ENCODE measurements around the gene LRP10. TPM values are rescaled to one million over a fixed set of nuclear protein-coding genes. Genes with fewer than 3 reads are reported as not detected.

The LRP10 gene
- total RNA-seq, 1 experiment from 2014 or later = 42.7 TPM

DNA sequence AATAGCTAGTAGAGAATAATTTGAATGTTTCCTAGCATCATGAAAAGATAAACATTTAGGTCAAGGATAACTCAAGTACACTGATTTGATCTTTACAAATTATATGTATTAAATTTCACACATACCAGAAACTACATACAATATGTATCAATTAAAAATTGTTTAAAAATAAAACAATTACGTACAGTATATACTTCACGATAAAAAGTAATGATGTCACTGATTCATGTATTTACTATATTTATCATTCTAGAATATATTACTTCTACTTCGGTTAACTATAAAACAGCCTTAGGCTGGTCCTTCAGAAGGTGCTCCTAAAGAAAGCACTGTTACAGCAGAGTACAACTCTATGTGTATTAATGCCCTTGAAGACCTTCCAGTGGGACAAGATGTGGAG is 35.9 kb downstream of the LRP10 start:
- RAD21 ChIA-PET (ENCODE audit: low non-redundant PET in 1 of 2, low total read pairs in 2 of 2, uncharacterized antibody in 2 of 2, unreplicated experiment in 2 of 2) = no interaction called here

GRCh38 chr14:22908601-22909000 is 37.1 kb downstream of the LRP10 start:
- H3K9me3 ChIP-seq (ENCODE audit: control insufficient read depth in 1 of 2, insufficient read depth in 1 of 2, low read depth in 1 of 2, low read length in 2 of 2) = no peaks in the 10 kb centered on the region
- intact Hi-C loops (cut with micrococcal nuclease) = no loop called here
- DNase-seq (ENCODE audit: low read depth, low spot score) (no peak), ATAC-seq (no peak)
- H3K9ac ChIP-seq (ENCODE audit: low read length) = no peak overlapping the region
- no peaks in the 10 kb centered on the region for H3K9me2 ChIP-seq (ENCODE audit: insufficient read depth)
- ChIA-PET RAD21 (ENCODE audit: low non-redundant PET in 1 of 2, low total read pairs in 2 of 2, uncharacterized antibody in 2 of 2, unreplicated experiment in 2 of 2) (no interaction called here), CTCF (no interaction called here), POLR2A (no interaction called here)
- no peaks in the 10 kb centered on the region for H3K4me1 ChIP-seq (ENCODE audit: control insufficient read depth in 1 of 2, insufficient read depth in 2 of 2, low read length in 2 of 2)
- no peak for TF ChIP-seq POLR2AphosphoS5 (IDR thresholded peaks at IDR 0.05; ENCODE audit: low read depth, low read length)
- no peak for TF ChIP-seq POLR2A (IDR thresholded peaks at IDR 0.05; ENCODE audit: borderline replicate concordance, extremely low read depth, insufficient read depth, insufficient read length)
- TF ChIP-seq, protein P1, sequence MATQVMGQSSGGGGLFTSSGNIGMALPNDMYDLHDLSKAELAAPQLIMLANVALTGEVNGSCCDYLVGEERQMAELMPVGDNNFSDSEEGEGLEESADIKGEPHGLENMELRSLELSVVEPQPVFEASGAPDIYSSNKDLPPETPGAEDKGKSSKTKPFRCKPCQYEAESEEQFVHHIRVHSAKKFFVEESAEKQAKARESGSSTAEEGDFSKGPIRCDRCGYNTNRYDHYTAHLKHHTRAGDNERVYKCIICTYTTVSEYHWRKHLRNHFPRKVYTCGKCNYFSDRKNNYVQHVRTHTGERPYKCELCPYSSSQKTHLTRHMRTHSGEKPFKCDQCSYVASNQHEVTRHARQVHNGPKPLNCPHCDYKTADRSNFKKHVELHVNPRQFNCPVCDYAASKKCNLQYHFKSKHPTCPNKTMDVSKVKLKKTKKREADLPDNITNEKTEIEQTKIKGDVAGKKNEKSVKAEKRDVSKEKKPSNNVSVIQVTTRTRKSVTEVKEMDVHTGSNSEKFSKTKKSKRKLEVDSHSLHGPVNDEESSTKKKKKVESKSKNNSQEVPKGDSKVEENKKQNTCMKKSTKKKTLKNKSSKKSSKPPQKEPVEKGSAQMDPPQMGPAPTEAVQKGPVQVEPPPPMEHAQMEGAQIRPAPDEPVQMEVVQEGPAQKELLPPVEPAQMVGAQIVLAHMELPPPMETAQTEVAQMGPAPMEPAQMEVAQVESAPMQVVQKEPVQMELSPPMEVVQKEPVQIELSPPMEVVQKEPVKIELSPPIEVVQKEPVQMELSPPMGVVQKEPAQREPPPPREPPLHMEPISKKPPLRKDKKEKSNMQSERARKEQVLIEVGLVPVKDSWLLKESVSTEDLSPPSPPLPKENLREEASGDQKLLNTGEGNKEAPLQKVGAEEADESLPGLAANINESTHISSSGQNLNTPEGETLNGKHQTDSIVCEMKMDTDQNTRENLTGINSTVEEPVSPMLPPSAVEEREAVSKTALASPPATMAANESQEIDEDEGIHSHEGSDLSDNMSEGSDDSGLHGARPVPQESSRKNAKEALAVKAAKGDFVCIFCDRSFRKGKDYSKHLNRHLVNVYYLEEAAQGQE (IDR thresholded peaks at IDR 0.05; ENCODE audit: low read depth) = no peak
- no peak for TF ChIP-seq EZH2phosphoT487 (IDR thresholded peaks at IDR 0.05; ENCODE audit: borderline replicate concordance)
- TF ChIP-seq ELF1 (IDR thresholded peaks at IDR 0.05; ENCODE audit: borderline replicate concordance, low read depth) = no peak
- no peak for TF ChIP-seq SIN3A (IDR thresholded peaks at IDR 0.05; ENCODE audit: low read depth)
- no peak for TF ChIP-seq EGR1 (IDR thresholded peaks at IDR 0.05; ENCODE audit: low read depth)
- TF ChIP-seq ZBTB33 (IDR thresholded peaks at IDR 0.05; ENCODE audit: extremely low read depth, insufficient replicate concordance, low read length) = no peak
- TF ChIP-seq SP1 (IDR thresholded peaks at IDR 0.05; ENCODE audit: low read depth) = no peak
- TF ChIP-seq ATF3 (IDR thresholded peaks at IDR 0.05) = no peak
- TF ChIP-seq, protein P2, sequence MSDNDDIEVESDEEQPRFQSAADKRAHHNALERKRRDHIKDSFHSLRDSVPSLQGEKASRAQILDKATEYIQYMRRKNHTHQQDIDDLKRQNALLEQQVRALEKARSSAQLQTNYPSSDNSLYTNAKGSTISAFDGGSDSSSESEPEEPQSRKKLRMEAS (IDR thresholded peaks at IDR 0.05) = no peak
- TF ChIP-seq CBX3 (IDR thresholded peaks at IDR 0.05; ENCODE audit: low read depth) = no peak
- TF ChIP-seq TCF7L2 (IDR thresholded peaks at IDR 0.05; ENCODE audit: borderline replicate concordance, extremely low read depth, insufficient read depth, insufficient read length) = no peak
- H3K27ac ChIP-seq (ENCODE audit: low read depth, low read length) = no peak overlapping the region
- H3K79me2 ChIP-seq (ENCODE audit: insufficient read depth, low read length) = peaks cover 29% of the 10 kb centered on the region
- H4K20me1 ChIP-seq (ENCODE audit: insufficient read depth) = no peaks in the 10 kb centered on the region
- peaks cover 41 to 51% of the 10 kb centered on the region in 2 experiments for H3K36me3 ChIP-seq (ENCODE audit: control insufficient read depth in 1 of 2, insufficient read depth in 2 of 2, low read length in 2 of 2)
- no peak overlapping the region for H3K4me2 ChIP-seq (ENCODE audit: low read length)
- H3K27me3 ChIP-seq (ENCODE audit: insufficient read depth, low read length) = no peaks in the 10 kb centered on the region
- H2AFZ ChIP-seq (ENCODE audit: low read depth, low read length, poor library complexity, severe bottlenecking) = no peak overlapping the region
- no peak overlapping the region for H3K4me3 ChIP-seq (replicated peaks in 1 of 2; ENCODE audit: low read depth in 1 of 2, low read length in 2 of 2)
- no TSS peak for BruUV-seq (replicated peaks)

More for the DNA sequence above, 35.9 kb downstream of the LRP10 start:
- H3K4me1 ChIP-seq (ENCODE audit: control insufficient read depth in 1 of 2, insufficient read depth in 2 of 2, low read length in 2 of 2) = no peaks in the 10 kb centered on the region
- CTCF ChIA-PET = no interaction called here
- intact Hi-C loops (cut with micrococcal nuclease) = no loop called here
- no peaks in the 10 kb centered on the region for H3K27me3 ChIP-seq (ENCODE audit: insufficient read depth, low read length)
- POLR2A ChIA-PET = interaction anchor here (1.0 kb wide), 1 partner anchor 11 kb away, joined by 3 read pairs; the partner anchor contains the start of gene RBM23
- no peak overlapping the region for H3K4me2 ChIP-seq (ENCODE audit: low read length)
- H3K9ac ChIP-seq (ENCODE audit: low read length) = no peak overlapping the region
- no peak overlapping the region for H2AFZ ChIP-seq (ENCODE audit: low read depth, low read length, poor library complexity, severe bottlenecking)
- no TSS peak for BruUV-seq (replicated peaks)
- no peaks in the 10 kb centered on the region for H4K20me1 ChIP-seq (ENCODE audit: insufficient read depth)
- peaks cover 49 to 56% of the 10 kb centered on the region in 2 experiments for H3K36me3 ChIP-seq (ENCODE audit: control insufficient read depth in 1 of 2, insufficient read depth in 2 of 2, low read length in 2 of 2)
- ATAC-seq (no peak), DNase-seq (ENCODE audit: low read depth, low spot score) (no peak)
- no peaks in the 10 kb centered on the region for H3K9me3 ChIP-seq (ENCODE audit: control insufficient read depth in 1 of 2, insufficient read depth in 1 of 2, low read depth in 1 of 2, low read length in 2 of 2)
- H3K79me2 ChIP-seq (ENCODE audit: insufficient read depth, low read length) = peaks cover 23% of the 10 kb centered on the region
- H3K27ac ChIP-seq (ENCODE audit: low read depth, low read length) = no peak overlapping the region
- no peak for TF ChIP-seq POLR2A (IDR thresholded peaks at IDR 0.05; ENCODE audit: borderline replicate concordance, extremely low read depth, insufficient read depth, insufficient read length)
- TF ChIP-seq EZH2phosphoT487 (IDR thresholded peaks at IDR 0.05; ENCODE audit: borderline replicate concordance) = no peak
- no peak for TF ChIP-seq CBX3 (IDR thresholded peaks at IDR 0.05; ENCODE audit: low read depth)
- TF ChIP-seq EGR1 (IDR thresholded peaks at IDR 0.05; ENCODE audit: low read depth) = no peak
- TF ChIP-seq ZNF274 (IDR thresholded peaks at IDR 0.05; ENCODE audit: low read depth, low read length) = no peak
- no peak for TF ChIP-seq SP1 (IDR thresholded peaks at IDR 0.05; ENCODE audit: low read depth)
- TF ChIP-seq SIN3A (IDR thresholded peaks at IDR 0.05; ENCODE audit: low read depth) = no peak
- no peak overlapping the region for H3K4me3 ChIP-seq (replicated peaks in 1 of 2; ENCODE audit: low read depth in 1 of 2, low read length in 2 of 2)
- H3K9me2 ChIP-seq (ENCODE audit: insufficient read depth) = no peaks in the 10 kb centered on the region
